Nephron (organoid): Measurements from ENCODE around the gene TRAF4.

Experiments
- H3K27ac Mint-ChIP-seq, 3 experiments: 2 replicates each; pipeline ENCODE4 v1.8.0; 2020; ENCODE audit warnings: mixed read lengths in 3 of 3, mild to moderate bottlenecking in 2 of 3, moderate library complexity in 1 of 3
- H3K27me3 Mint-ChIP-seq: 2 replicates; pipeline ENCODE4 v1.8.0; 2021; ENCODE audit warnings: low read depth, mild to moderate bottlenecking, moderate library complexity, mixed read lengths
- H3K36me3 Mint-ChIP-seq: 2 replicates; pipeline ENCODE4 v1.8.0; 2020; ENCODE audit warnings: low read depth, mixed read lengths
- H3K4me1 Mint-ChIP-seq: 2 replicates; pipeline ENCODE4 v1.8.0; 2020; ENCODE audit warnings: mixed read lengths
- H3K4me3 Mint-ChIP-seq, 3 experiments: 2 replicates each; pipeline ENCODE4 v1.8.0; 2020; ENCODE audit warnings: mild to moderate bottlenecking in 3 of 3, mixed read lengths in 3 of 3, moderate library complexity in 2 of 3
- H3K9me3 Mint-ChIP-seq: 2 replicates; pipeline ENCODE4 v1.8.0; 2020; ENCODE audit warnings: mixed read lengths
- TF ChIP-seq, protein P1 (sequence below), 3 experiments: fragments of 200-600 bp; sonication (generic); IDR thresholded peaks; one replicate each; pipeline ENCODE4 v1.5.0; 2021; ENCODE audit warnings: antibody characterized with exemption in 3 of 3; ENCODE audit not compliant: unreplicated experiment in 3 of 3

Gene TRAF4

DNA sequence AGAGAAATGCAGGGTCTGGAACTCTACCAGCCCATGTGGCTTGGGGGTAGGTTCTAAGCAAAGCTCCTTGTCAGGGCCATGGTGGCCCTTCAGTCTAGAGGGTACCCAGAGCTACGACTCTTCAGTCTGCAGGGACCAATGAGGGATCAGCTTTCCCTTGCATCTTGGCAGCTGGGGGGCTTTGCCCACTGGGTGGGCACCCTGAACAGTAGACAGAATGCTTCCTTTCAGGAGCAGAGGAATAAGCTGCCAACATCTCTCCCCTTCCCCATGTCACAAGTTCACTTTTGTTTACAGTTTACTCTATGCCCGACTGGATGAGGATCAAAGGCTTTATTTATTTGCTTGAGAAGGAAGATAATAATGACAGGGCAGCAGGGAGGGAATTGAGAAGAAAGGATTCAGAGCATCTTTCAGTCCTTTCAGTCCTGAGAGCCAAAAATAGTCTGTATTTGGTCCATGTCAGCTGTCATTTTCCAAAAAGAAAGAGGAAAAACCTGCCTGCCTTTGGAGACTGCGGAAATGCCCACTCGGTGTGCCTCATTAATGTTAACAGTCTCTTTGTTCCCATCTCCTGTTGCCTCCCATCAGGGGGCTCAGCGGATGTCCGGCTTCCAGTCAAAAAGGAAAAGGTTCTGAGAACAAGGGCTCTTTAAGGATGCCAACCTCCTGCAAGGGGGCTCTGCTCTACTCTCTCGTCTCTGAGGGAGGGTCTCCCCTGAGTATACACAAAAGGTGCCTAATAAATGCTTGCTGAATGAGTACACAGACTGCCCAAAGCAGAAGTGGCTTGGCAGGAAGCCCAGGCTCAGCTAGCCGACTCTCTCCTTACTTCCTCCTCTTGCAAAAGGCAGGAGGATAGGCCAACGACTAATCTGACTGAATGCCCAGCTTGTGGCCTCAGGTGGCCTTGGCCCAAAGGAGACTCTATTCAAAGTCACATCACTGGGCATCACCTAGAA is 17.1 kb downstream of the TRAF4 start:
- Mint-ChIP-seq H3K9me3 (no peaks in the 10 kb centered on the region), H3K4me3 (no peak overlapping the region), H3K27ac (peak overlapping the region in 1 of 3 experiments; percentile 46), H3K27me3 (no peaks in the 10 kb centered on the region), H3K4me1 (peaks cover 5% of the 10 kb centered on the region), H3K36me3 (peaks cover 54% of the 10 kb centered on the region)
- TF ChIP-seq, protein P1, sequence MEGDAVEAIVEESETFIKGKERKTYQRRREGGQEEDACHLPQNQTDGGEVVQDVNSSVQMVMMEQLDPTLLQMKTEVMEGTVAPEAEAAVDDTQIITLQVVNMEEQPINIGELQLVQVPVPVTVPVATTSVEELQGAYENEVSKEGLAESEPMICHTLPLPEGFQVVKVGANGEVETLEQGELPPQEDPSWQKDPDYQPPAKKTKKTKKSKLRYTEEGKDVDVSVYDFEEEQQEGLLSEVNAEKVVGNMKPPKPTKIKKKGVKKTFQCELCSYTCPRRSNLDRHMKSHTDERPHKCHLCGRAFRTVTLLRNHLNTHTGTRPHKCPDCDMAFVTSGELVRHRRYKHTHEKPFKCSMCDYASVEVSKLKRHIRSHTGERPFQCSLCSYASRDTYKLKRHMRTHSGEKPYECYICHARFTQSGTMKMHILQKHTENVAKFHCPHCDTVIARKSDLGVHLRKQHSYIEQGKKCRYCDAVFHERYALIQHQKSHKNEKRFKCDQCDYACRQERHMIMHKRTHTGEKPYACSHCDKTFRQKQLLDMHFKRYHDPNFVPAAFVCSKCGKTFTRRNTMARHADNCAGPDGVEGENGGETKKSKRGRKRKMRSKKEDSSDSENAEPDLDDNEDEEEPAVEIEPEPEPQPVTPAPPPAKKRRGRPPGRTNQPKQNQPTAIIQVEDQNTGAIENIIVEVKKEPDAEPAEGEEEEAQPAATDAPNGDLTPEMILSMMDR (IDR thresholded peaks at IDR 0.05; ENCODE audit: unreplicated experiment in 3 of 3) = no peak

DNA sequence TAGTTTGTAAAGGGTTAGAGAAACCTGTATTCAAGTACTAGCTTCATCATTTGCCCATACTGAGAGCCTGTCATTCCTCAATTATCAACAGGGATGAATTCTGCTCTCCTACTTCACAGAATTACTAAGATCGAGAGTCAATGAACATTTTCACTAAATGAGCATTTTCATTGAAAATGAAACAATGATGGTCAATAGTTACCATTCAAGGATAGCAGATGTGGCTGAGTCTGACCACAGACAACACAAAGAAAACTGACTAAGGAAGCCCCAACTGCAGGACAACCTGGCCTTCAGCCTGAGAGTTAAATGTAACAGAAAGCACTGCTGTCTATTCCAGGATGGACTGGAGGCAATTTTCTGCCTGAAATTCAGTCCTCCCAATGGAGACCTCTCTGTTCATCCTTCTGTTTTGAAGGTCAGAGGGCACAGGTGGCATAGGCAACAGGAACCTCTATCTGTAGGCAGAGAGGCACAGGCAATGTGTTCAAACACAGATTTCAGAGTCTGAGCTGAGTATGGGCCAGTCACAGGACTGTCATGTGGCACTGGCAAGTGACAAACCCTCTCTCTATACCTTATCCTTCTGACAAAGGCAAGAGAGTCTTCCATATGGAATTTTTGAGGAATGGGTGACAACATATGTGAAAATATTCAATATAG is 19.5 kb downstream of the TRAF4 start:
- H3K36me3 Mint-ChIP-seq = peaks cover 33% of the 10 kb centered on the region
- TF ChIP-seq, protein P1 (IDR thresholded peaks at IDR 0.05; ENCODE audit: unreplicated experiment in 3 of 3) = no peak
- peaks cover 5% of the 10 kb centered on the region for H3K4me1 Mint-ChIP-seq
- H3K9me3 Mint-ChIP-seq = no peaks in the 10 kb centered on the region
- no peak overlapping the region for H3K4me3 Mint-ChIP-seq
- H3K27ac Mint-ChIP-seq = no peak overlapping the region
- H3K27me3 Mint-ChIP-seq = no peaks in the 10 kb centered on the region

DNA sequence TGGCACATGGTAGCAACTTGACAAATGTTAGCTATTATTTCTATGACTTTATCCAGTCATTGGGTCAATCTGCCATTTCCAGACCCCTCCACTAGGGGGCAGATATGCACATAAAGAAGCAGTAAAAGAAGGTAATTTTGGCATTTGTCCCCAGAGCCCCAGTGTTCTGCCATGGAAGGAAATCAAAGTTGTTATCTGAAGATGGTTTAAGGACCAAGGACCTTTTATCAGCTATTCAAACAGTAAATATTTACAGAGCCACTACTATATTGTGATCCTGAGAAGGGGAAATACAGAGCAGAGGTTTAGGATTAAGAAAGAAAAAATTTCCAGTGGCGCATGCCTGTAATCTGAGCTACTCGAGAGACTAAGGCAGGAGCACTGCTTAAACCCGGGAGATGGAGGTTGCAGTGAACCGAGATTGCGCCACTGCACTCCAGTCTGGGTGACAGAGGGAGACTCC is 20.0 kb downstream of the TRAF4 start:
- peak overlapping the region in 2 of 3 experiments; percentile 41 to 54 for H3K27ac Mint-ChIP-seq
- peaks cover 5% of the 10 kb centered on the region for H3K4me1 Mint-ChIP-seq
- no peak overlapping the region for H3K4me3 Mint-ChIP-seq
- H3K36me3 Mint-ChIP-seq = peaks cover 28% of the 10 kb centered on the region
- H3K9me3 Mint-ChIP-seq = no peaks in the 10 kb centered on the region
- H3K27me3 Mint-ChIP-seq = no peaks in the 10 kb centered on the region
- TF ChIP-seq, protein P1 (IDR thresholded peaks at IDR 0.05; ENCODE audit: unreplicated experiment in 3 of 3) = peak; percentile 87 to 89 (median 88)

DNA sequence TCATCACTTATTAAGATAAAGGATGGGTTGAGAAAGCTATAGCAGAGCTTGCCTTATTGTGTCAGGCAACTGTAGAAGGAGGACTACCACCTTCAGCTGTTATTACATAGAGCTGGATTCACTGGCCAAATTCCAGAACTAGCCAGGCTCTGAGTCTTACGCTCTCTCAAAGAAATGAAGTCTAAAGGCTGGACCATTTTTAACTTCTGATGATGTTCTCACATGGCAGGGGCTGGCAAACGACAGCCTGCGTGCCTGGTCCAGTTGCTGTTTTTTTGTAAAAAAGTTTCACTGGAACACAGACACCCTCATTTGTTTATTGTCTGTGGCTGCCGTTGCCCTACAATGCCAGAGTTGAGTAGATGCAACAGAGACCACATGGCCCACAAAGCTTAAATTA is 21.2 kb downstream of the TRAF4 start:
- Mint-ChIP-seq H3K4me3 (no peak overlapping the region), H3K9me3 (no peaks in the 10 kb centered on the region)

DNA sequence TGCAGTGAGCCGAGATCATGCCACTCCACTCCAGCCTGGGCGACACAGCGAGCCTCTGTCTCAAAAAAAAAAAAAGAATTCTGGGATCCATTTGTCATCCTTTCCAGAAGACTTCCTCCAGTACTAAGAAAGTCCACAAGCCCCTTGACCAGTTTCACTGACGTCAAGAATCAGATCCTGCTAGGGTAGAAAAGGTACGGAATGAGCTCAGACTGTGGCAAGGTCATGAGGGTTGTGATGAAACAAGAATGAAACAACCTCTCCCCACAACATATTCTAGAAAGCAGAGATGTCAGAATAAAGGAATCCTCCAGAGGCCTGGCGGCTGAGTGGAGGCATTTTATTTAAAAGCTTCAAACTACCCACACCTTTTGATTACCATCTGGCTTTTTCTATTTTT is 29.9 kb downstream of the TRAF4 start:
- no peak overlapping the region for H3K4me3 Mint-ChIP-seq
- no peaks in the 10 kb centered on the region for H3K9me3 Mint-ChIP-seq
- peaks cover 34% of the 10 kb centered on the region for H3K36me3 Mint-ChIP-seq
- H3K27me3 Mint-ChIP-seq = no peaks in the 10 kb centered on the region
- TF ChIP-seq, protein P1 (IDR thresholded peaks at IDR 0.05; ENCODE audit: unreplicated experiment in 3 of 3) = no peak
- no peaks in the 10 kb centered on the region for H3K4me1 Mint-ChIP-seq
- no peak overlapping the region for H3K27ac Mint-ChIP-seq

More for the DNA sequence above, 21.2 kb downstream of the TRAF4 start:
- Mint-ChIP-seq H3K27ac (peak overlapping the region in 1 of 3 experiments; percentile 48), H3K27me3 (no peaks in the 10 kb centered on the region), H3K36me3 (peaks cover 25% of the 10 kb centered on the region), H3K4me1 (peaks cover 5% of the 10 kb centered on the region)
- TF ChIP-seq, protein P1 (IDR thresholded peaks at IDR 0.05; ENCODE audit: unreplicated experiment in 3 of 3) = no peak
